GM18520 (cell line): Measurements from ENCODE around the gene PAPPA2.
"Not testable (repeated sequence)": the region's sequence is repeated elsewhere in the genome, so short reads cannot be mapped to it uniquely, and the experiment has no call there.

Experiments
- ATAC-seq: cut with Tn5 transposase; IDR thresholded peaks from one replicate; pipeline ENCODE4 v1.9.1; 2021; ENCODE audit not compliant: unreplicated experiment

PAPPA2 gene

DNA sequence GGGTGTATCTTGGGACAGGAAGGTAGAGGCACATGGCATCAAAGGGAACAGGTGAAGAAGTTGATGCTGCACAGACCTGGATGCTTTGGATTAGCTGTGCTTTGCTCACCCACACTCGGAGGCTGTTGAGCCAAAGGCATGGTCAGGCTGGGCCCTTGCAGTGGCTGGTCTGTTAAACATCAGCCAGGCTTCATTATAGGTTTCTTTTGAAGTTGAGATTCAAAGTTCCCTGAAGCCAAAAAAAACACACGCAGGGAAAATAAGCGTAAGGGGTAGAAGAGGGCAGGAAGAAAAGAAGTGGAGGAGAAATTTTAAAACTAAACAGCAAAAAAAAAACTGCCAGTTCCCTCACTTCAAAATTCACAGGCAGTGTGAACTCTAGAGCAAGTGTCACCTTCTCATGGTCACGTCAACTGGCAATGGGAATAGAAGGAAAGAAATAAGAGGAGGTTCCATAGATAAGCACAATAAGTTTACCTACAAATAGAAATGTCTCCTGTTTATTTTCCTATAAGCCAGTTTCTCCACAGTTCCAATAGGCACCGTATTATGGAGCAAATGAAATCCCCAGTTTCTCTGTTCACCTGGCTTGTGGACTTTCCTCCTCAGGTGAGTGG lies 139.5 kb downstream of the PAPPA2 start:
- ATAC-seq = no peak

DNA sequence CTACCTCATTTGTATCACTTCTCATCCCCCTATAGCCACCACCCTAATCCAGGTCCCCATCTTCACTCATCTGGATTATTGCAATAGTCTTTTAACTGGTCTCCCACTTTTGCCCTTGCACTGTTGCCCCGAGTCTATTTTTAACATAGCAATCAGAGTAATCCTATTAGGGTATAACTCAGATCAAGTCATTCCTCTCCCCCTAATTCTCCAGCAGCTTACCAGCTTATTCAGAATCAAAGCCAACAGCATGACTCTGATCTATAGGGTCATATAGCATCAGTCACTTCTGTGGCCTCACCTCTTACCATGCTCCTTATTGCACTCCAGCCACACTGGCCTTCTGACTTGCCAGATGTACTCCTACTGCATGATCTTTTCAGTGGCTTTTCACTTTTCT lies 140.7 kb downstream of the PAPPA2 start:
- no peak for ATAC-seq

DNA sequence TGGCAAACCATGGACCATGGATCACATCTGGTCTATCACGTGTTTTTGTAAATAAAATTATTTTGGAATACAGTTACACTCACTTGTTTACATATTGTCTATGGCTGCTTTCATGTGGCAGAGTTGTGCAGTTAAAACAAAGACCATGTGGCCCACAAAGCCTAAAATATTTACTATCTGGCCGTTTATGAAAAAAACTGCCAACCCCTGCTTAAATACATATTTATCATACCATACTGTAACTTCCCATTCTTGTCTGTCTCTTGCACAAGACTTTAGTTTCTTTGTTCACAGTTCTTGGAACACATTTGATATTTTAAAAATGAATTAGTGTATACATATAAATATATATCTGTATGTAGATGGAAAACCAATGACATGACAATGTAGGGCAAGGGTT lies 141.5 kb downstream of the PAPPA2 start:
- no peak for ATAC-seq

DNA sequence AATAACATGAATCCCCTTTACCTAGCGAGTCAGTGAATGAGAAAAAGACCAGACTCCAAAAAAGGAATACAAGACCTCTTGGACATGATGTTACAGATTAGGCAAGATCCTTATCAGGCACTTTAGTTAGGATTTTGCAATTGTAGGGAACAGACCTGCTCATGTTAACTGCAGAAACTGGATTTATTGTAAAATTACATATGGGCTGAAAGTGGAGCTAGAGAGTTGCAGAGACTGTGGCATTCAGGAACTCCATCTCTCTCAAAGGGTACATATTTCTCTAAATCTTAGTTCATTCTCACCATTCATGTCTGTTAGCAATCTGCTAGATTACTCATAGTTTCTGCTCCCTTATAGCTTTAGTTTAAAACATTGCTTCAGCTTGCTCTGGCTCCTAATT lies 142.2 kb downstream of the PAPPA2 start:
- ATAC-seq = no peak

DNA sequence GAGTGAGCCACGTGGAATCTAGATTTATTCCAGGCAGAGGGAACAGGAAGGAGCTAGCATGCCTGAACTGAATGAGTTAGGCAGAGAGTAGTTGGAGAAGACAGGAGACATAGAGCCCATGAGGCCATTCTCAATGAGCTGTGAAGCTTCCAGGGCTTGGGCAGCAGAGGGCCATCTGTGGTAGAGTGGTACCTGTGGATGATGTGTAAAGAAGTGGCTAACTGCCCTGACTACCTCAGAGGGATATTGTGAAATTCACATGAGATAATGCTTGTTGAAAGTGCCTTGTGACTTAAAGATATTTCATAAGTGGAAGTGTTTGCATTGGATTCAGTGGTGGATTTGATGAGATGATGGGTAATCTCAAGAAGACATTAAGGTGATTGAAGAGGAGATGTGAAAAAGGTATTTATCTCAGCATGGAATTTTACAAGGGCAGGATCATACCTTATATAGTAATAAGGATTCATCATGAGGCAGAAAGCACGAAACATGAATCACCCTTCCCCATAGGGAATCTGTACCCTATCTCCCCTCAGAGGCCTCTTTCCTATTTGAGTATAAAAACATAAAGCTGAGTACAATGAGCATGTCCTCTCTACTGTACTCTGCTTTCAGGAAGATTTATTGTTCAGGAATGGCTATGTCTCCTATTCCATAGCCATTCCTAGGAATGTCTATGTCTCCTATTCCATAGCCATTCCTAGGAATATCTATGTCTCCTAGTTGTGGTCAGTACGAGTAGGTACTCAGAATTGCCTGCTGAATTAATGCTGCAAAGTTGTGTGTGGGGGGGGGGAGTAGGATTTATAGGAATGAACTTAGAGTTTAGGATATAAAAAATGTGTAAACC lies 146.8 kb downstream of the PAPPA2 start:
- no peak for ATAC-seq

DNA sequence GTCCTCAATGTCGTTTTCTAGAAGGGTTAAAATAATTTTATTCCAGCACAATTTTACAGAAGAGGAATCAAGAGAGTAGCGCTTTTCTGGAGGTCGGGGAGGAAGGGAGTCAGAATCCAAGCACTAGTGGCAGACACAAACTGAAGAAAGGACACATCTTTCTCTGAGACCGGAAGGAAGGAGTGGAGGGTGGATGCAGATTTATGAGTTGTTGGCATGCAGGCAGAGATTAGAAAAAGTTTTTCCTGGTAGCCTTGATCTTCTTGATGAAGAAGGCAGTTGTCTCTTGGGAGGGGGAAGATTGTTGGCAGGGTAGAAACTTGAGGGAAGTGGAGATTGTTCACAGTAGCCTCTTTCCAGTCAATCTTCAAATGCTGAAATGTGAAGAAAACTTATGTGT lies 149.8 kb downstream of the PAPPA2 start:
- no peak for ATAC-seq

DNA sequence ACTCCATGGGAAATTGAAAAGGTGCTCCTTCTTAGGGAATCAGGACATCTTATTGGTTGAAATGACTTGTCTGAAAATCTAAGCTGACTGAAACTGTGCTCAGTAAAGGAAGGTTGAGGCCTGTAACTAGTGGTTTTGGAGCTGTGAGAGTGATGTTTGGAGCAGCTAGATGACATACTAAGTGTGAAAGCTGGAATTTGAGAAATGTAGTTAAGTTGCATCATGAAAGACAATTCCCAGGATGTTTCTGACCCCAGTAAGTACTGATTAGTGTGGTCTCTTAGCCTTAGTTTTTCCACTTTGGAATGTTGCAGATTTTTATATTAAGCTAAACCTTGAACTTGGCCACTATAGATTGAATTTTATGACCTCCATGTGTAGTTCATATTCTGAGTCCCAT lies 154.9 kb downstream of the PAPPA2 start:
- no peak for ATAC-seq

GRCh38 chr1:176619261-176619660 lies 156.3 kb downstream of the PAPPA2 start:
- ATAC-seq = no peak

GRCh38 chr1:176625365-176625764 lies 162.4 kb downstream of the PAPPA2 start:
- no peak for ATAC-seq

- no peak for ATAC-seq
Measured at GRCh38 chr1:176626572-176627061, 163.6 kb downstream of the PAPPA2 start.

GRCh38 chr1:176628775-176629174 lies 165.8 kb downstream of the PAPPA2 start:
- ATAC-seq = no peak

GRCh38 chr1:176634733-176635132 lies 171.8 kb downstream of the PAPPA2 start:
- not testable (repeated sequence) for ATAC-seq

- no peak for ATAC-seq
Measured at GRCh38 chr1:176638713-176639526, 175.9 kb downstream of the PAPPA2 start.

- ATAC-seq = no peak
Measured at GRCh38 chr1:176643536-176643935, 180.6 kb downstream of the PAPPA2 start.

DNA sequence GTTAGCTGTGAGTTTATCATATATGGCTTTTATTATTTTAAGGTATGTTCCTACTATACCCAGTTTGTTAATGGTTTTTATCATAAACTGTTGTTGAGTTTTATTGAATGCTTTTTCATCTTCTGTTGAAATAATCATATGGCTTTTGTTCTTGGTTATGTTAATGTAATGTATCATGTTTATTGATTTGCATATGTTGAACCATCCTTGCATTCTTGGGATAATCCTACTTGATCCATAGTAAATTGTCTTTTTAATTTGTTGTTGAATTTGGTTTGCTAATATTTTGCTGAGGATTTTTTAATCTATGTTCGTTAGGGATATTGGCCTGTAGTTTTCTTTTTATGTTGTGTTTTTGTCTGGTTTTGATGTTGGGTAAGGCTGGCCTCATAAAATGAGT lies 185.6 kb downstream of the PAPPA2 start:
- no peak for ATAC-seq

GRCh38 chr1:176656257-176656995 lies 193.5 kb downstream of the PAPPA2 start:
- ATAC-seq = no peak

DNA sequence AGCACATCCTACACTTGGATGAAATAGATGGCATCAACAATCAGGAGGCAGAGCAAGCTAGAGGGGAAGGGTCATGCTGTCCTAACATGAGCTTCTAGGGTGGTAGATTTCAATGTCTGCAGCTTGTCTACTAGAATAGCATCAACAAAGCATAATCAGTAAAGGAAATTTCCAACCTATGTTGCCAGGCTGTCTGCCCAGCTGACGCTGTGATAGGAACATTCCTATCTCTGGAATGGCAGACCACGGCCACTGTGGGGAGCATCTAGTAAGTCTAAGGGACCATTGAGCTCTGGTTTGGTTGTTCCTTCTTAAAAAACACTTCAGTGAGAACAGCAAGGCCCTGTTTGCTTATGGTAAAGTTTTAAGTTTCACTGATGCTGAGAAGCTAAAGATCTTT lies 206.8 kb downstream of the PAPPA2 start:
- ATAC-seq = no peak

DNA sequence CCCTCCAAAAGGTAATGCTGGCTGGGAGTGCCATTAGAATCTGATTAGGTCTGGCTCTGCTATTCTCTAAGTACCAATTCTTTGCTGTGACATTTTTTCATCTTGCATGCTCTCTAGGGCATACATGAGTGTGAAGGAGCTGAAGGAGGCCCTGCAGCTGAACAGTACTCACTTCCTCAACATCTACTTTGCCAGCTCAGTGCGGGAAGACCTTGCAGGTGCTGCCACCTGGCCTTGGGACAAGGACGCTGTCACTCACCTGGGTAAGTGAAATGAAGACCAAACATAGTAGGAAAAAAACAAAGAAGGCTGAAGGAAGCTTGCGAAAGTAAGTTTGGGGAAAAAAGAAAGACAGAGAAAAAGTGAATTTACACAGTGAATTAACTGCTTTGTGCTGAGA lies 207.9 kb downstream of the PAPPA2 start:
- no peak for ATAC-seq

GRCh38 chr1:176682830-176683535 lies 220.0 kb downstream of the PAPPA2 start:
- ATAC-seq = no peak
